SK-N-SH (cell line): ENCODE measurements around the gene TCEAL7. TPM values are rescaled to one million over a fixed set of nuclear protein-coding genes. Genes with fewer than 3 reads are reported as not detected.

Experiments
- CTCF ChIA-PET: fragments of 300-600, 350-600 bp; formaldehyde crosslinking; extraction: SDS; loops from one replicate; lab custom pipeline; 2021; lab: Yijun Ruan, JAX
- POLR2A ChIA-PET: fragments of 350-600 bp; sonication (Branson Sonifier 250); formaldehyde crosslinking; extraction: SDS; loops from one replicate; lab custom pipeline; 2020; ENCODE audit warnings: antibody characterized with exemption, inconsistent platforms; lab: Yijun Ruan, JAX
- DNase-seq: peaks from one replicate; pipeline ENCODE4 v3.0.0; 2012
- H2AFZ ChIP-seq: fragments of 200-600 bp; sonication (generic); 2 replicates; pipeline ENCODE4 v1.8.1; 2016; ENCODE audit warnings: antibody characterized with exemption, mild to moderate bottlenecking, low read depth
- H3F3A ChIP-seq: fragments of 200-600 bp; sonication (generic); replicated peaks from 2 replicates; pipeline ENCODE3; 2016; ENCODE audit warnings: antibody characterized with exemption, mild to moderate bottlenecking; ENCODE audit not compliant: insufficient read depth
- H3K27ac ChIP-seq, 2 experiments: fragments of 200-500 bp in 1 of 2; fragments of 200-600 bp in 1 of 2; sonication (Bioruptor generic) in 1 of 2; sonication (generic), shearing (Covaris generic) in 1 of 2; 2 replicates each; pipeline versions ENCODE4 v1.5.1 to v1.6.1; 2014 to 2016; ENCODE audit warnings: low read depth in 2 of 2, inconsistent platforms in 1 of 2, low read length in 1 of 2, mild to moderate bottlenecking in 1 of 2, mixed read lengths in 1 of 2
- H3K27me3 ChIP-seq: fragments of 200-600 bp; sonication (generic), shearing (Covaris generic); 2 replicates; pipeline ENCODE4 v1.6.1; 2016; ENCODE audit warnings: mixed run types; ENCODE audit not compliant: insufficient read depth
- H3K36me3 ChIP-seq, 2 experiments: fragments of 200-500 bp in 1 of 2; fragments of 200-600 bp in 1 of 2; sonication (Bioruptor generic) in 1 of 2; sonication (generic) in 1 of 2; replicated peaks in 1 of 2; 2 replicates each; pipeline versions ENCODE3 to v1.5.1; 2014 to 2016; ENCODE audit warnings: low read length in 1 of 2, mild to moderate bottlenecking in 1 of 2; ENCODE audit not compliant: insufficient read depth in 2 of 2, control insufficient read depth in 1 of 2
- H3K4me1 ChIP-seq, 2 experiments: fragments of 200-500 bp in 1 of 2; fragments of 200-600 bp in 1 of 2; sonication (Bioruptor generic) in 1 of 2; sonication (generic), shearing (Covaris generic) in 1 of 2; 2 replicates each; pipeline versions ENCODE4 v1.5.1 to v1.6.1; 2014 to 2016; ENCODE audit warnings: low read depth in 1 of 2, low read length in 1 of 2, mixed run types in 1 of 2; ENCODE audit not compliant: insufficient read depth in 2 of 2, control insufficient read depth in 1 of 2
- H3K4me2 ChIP-seq: fragments of 200-600 bp; sonication (generic), shearing (Covaris generic); 2 replicates; pipeline ENCODE4 v1.6.1; 2017; ENCODE audit warnings: mixed run types
- H3K4me3 ChIP-seq, 2 experiments: fragments of 200-500 bp in 1 of 2; fragments of 200-600 bp in 1 of 2; sonication (Bioruptor generic) in 1 of 2; sonication (generic), shearing (Covaris generic) in 1 of 2; 2 replicates each; pipeline versions ENCODE4 v1.5.1 to v1.8.1; 2014 to 2016; ENCODE audit warnings: low read depth in 2 of 2, inconsistent platforms in 1 of 2, low read length in 1 of 2, mild to moderate bottlenecking in 1 of 2, mixed read lengths in 1 of 2, moderate library complexity in 1 of 2
- H3K79me2 ChIP-seq: fragments of 200-600 bp; sonication (generic); 2 replicates; pipeline ENCODE4 v1.8.1; 2017; ENCODE audit warnings: mild to moderate bottlenecking; ENCODE audit not compliant: insufficient read depth
- H3K9ac ChIP-seq: fragments of 200-600 bp; sonication (generic); 2 replicates; pipeline ENCODE4 v1.6.1; 2017; ENCODE audit warnings: mixed run types
- H3K9me2 ChIP-seq: fragments of 200-600 bp; sonication (generic); 2 replicates; pipeline ENCODE4 v1.6.1; 2017; ENCODE audit warnings: mixed run types
- H3K9me3 ChIP-seq: fragments of 200-600 bp; sonication (generic); 2 replicates; pipeline ENCODE4 v1.6.1; 2017; ENCODE audit warnings: mixed run types, mild to moderate bottlenecking, moderate library complexity
- H4K20me1 ChIP-seq: fragments of 200-600 bp; sonication (generic); 2 replicates; pipeline ENCODE4 v1.6.1; 2017; ENCODE audit warnings: mild to moderate bottlenecking, mixed run types; ENCODE audit not compliant: insufficient read depth
- EP300 ChIP-seq, 2 experiments: IDR thresholded peaks; 2 replicates each; pipeline versions ENCODE4 v1.4.0 to v1.6.1; 2012; ENCODE audit warnings: borderline replicate concordance in 1 of 2, low read depth in 1 of 2, low read length in 1 of 2
- EZH2phosphoT487 ChIP-seq: fragments of 200-600 bp; sonication (generic); IDR thresholded peaks from 2 replicates; pipeline ENCODE4 v1.6.1; 2017; ENCODE audit warnings: low read depth, mixed run types, mild to moderate bottlenecking, antibody characterized with exemption, moderate library complexity, borderline replicate concordance
- FOXJ3 ChIP-seq: sonication (generic); formaldehyde crosslinking; IDR thresholded peaks from 2 replicates; pipeline ENCODE4 v1.5.1; 2020; ENCODE audit warnings: mild to moderate bottlenecking, missing genetic modification reagents
- FOXM1 ChIP-seq: IDR thresholded peaks from 2 replicates; pipeline ENCODE4 v1.4.0; 2012; ENCODE audit warnings: low read depth, mild to moderate bottlenecking
- GABPA ChIP-seq: IDR thresholded peaks from 2 replicates; pipeline ENCODE4 v1.4.0; 2012; ENCODE audit warnings: low read depth, mild to moderate bottlenecking
- MEF2A ChIP-seq: IDR thresholded peaks from 2 replicates; pipeline ENCODE4 v1.4.0; 2012; ENCODE audit warnings: low read depth, borderline replicate concordance
- MXI1 ChIP-seq: IDR thresholded peaks from 2 replicates; pipeline ENCODE4 v1.6.1; 2012; ENCODE audit warnings: mild to moderate bottlenecking, low read depth, low read length, improper control_type of control experiment
- NFIC ChIP-seq: IDR thresholded peaks from 2 replicates; pipeline ENCODE4 v1.4.0; 2012; ENCODE audit warnings: borderline replicate concordance
- NRF1 ChIP-seq: IDR thresholded peaks from 2 replicates; pipeline ENCODE4 v1.6.1; 2012; ENCODE audit warnings: low read depth, mild to moderate bottlenecking, low read length
- TAF1 ChIP-seq: IDR thresholded peaks from 2 replicates; pipeline ENCODE4 v1.6.1; 2012; ENCODE audit warnings: low read depth, mild to moderate bottlenecking, low read length, moderate library complexity, borderline replicate concordance
- TCF12 ChIP-seq: IDR thresholded peaks from 2 replicates; pipeline ENCODE4 v1.4.0; 2012
- WGBS: methylation state at CpG from one replicate; pipeline ENCODE4 v1.1.6; 2017; ENCODE audit warnings: low lambda C conversion rate; 5-methylcytosine and 5-hydroxymethylcytosine counted together
- polyA plus RNA-seq, 3 experiments: library from polyadenylated mRNA; depleted of rRNA; stranded (reverse); fragments of >200 nt; gene quantifications; 2 replicates each; pipeline ENCODE4 v1.2.3, GENCODE V29; 2012
- TF ChIP-seq, protein P1 (sequence below): IDR thresholded peaks from 2 replicates; pipeline ENCODE4 v1.6.1; 2012; ENCODE audit warnings: mild to moderate bottlenecking, low read depth, low read length, moderate library complexity
- TF ChIP-seq, protein P2 (sequence below): fragments of 150-350 bp; IDR thresholded peaks from 2 replicates; pipeline ENCODE4 v1.6.1; 2016; ENCODE audit warnings: mild to moderate bottlenecking, low read depth, low read length
- TF ChIP-seq, protein P3 (sequence below): IDR thresholded peaks from 2 replicates; pipeline ENCODE4 v1.4.0; 2012; ENCODE audit warnings: low read depth, borderline replicate concordance

The TCEAL7 gene
- polyA plus RNA-seq, 1 of the 3 experiments (the other 2 are of a cell fraction), result 20.2 TPM

DNA sequence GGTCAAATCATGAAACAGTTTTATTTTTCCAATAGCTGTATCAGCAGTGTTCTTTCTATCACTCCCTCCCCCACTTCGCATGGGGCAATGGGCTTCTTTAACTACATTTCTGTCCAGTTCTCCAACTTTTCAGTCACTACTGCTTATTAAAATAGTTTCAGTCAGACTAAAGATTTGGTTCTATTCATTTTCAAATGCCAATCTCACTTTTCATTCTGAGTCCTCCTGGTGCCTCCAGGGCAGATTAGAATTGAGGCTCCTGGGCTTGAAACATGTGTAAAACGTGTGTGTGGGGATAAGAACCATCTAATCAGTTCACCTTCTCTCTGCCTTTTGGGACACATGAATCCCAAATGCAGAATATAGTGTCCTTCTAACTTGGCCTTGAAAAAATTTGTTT lies 42.8 kb downstream of the TCEAL7 start (continued):
- no peak for TF ChIP-seq TAF1
- TF ChIP-seq, all 33 proteins: peak for 0

DNA sequence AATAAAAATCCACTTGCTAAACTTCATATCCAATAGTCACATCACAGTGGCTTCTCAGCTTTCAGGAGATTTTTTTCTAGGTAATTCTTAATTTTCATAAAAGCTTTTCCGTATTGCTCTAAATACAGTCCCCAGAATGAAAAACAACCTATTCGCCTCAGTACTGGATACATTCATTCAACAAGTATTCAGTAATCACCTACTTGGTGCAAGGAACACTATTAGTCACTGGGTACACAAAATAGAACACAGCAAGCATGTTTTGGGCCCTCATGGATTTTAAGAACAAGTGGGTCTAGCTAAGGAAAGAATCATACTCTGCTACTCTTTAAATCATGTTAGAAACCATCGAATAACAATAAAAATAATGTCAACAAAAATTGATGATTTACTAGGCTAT lies 43.5 kb downstream of the TCEAL7 start:
- Histone ChIP-seq H3K79me2 (peaks cover 12% of the 10 kb centered on the region; the same call in 1 of the 2 replicates), H3K4me2 (no peak overlapping the region), H4K20me1 (no peaks in the 10 kb centered on the region), H3K9ac (no peak overlapping the region), H3K36me3 (peaks cover 0 to 4% of the 10 kb centered on the region in 2 experiments), H3K4me3 (no peak overlapping the region), H3K27ac (no peak overlapping the region), H3K4me1 (peaks cover 0 to 4% of the 10 kb centered on the region in 2 experiments; a peak in 1 of 4 replicates), H3K9me2 (no peaks in the 10 kb centered on the region)
- no peak for TF ChIP-seq MXI1
- no peak for TF ChIP-seq FOXM1
- TF ChIP-seq FOXJ3, result no peak
- no peak for TF ChIP-seq NRF1
- no peak for TF ChIP-seq GABPA
- TF ChIP-seq, protein P1, sequence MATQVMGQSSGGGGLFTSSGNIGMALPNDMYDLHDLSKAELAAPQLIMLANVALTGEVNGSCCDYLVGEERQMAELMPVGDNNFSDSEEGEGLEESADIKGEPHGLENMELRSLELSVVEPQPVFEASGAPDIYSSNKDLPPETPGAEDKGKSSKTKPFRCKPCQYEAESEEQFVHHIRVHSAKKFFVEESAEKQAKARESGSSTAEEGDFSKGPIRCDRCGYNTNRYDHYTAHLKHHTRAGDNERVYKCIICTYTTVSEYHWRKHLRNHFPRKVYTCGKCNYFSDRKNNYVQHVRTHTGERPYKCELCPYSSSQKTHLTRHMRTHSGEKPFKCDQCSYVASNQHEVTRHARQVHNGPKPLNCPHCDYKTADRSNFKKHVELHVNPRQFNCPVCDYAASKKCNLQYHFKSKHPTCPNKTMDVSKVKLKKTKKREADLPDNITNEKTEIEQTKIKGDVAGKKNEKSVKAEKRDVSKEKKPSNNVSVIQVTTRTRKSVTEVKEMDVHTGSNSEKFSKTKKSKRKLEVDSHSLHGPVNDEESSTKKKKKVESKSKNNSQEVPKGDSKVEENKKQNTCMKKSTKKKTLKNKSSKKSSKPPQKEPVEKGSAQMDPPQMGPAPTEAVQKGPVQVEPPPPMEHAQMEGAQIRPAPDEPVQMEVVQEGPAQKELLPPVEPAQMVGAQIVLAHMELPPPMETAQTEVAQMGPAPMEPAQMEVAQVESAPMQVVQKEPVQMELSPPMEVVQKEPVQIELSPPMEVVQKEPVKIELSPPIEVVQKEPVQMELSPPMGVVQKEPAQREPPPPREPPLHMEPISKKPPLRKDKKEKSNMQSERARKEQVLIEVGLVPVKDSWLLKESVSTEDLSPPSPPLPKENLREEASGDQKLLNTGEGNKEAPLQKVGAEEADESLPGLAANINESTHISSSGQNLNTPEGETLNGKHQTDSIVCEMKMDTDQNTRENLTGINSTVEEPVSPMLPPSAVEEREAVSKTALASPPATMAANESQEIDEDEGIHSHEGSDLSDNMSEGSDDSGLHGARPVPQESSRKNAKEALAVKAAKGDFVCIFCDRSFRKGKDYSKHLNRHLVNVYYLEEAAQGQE, result no peak
- TF ChIP-seq NFIC, result no peak
- no peak for TF ChIP-seq TAF1
- TF ChIP-seq EP300 (IDR thresholded peaks at IDR 0.05; ENCODE audit: borderline replicate concordance in 1 of 2, low read depth in 1 of 2, low read length in 1 of 2), result no peak
- TF ChIP-seq MEF2A, result no peak
- TF ChIP-seq, protein P2, sequence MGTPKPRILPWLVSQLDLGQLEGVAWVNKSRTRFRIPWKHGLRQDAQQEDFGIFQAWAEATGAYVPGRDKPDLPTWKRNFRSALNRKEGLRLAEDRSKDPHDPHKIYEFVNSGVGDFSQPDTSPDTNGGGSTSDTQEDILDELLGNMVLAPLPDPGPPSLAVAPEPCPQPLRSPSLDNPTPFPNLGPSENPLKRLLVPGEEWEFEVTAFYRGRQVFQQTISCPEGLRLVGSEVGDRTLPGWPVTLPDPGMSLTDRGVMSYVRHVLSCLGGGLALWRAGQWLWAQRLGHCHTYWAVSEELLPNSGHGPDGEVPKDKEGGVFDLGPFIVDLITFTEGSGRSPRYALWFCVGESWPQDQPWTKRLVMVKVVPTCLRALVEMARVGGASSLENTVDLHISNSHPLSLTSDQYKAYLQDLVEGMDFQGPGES, result no peak
- TF ChIP-seq EZH2phosphoT487, result no peak
- TF ChIP-seq TCF12, result no peak
- TF ChIP-seq, protein P3, sequence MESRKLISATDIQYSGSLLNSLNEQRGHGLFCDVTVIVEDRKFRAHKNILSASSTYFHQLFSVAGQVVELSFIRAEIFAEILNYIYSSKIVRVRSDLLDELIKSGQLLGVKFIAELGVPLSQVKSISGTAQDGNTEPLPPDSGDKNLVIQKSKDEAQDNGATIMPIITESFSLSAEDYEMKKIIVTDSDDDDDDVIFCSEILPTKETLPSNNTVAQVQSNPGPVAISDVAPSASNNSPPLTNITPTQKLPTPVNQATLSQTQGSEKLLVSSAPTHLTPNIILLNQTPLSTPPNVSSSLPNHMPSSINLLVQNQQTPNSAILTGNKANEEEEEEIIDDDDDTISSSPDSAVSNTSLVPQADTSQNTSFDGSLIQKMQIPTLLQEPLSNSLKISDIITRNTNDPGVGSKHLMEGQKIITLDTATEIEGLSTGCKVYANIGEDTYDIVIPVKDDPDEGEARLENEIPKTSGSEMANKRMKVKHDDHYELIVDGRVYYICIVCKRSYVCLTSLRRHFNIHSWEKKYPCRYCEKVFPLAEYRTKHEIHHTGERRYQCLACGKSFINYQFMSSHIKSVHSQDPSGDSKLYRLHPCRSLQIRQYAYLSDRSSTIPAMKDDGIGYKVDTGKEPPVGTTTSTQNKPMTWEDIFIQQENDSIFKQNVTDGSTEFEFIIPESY, result no peak
- TF ChIP-seq, all 33 proteins: peak for 0
- POLR2A ChIA-PET, result no interaction called here
- DNase-seq, result no peak
- Histone ChIP-seq H3K9me3 (no peaks in the 10 kb centered on the region), H2AFZ (peak overlapping the region; percentile 47; the same call in 1 of the 2 replicates), H3K27me3 (no peaks in the 10 kb centered on the region; the same call in 1 of the 2 replicates), H3F3A (peaks cover 2% of the 10 kb centered on the region)
- CTCF ChIA-PET, result interaction anchor here (1.0 kb wide), 1 partner anchor 13 kb away, joined by 3 read pairs; no protein-coding TSS in a partner anchor
- 41% methylated on average over 3 of the region's 3 CpGs for WGBS
